Tongue (tissue), 2 donors: ENCODE results near the gene MRPL41. TPM values are rescaled to one million over a fixed set of nuclear protein-coding genes. Genes with fewer than 3 reads are reported as not detected.
"Not testable (repeated sequence)": the region's sequence is repeated elsewhere in the genome, so short reads cannot be mapped to it uniquely, and the experiment has no call there.

Experiments used
- DNase-seq: peaks from one replicate; pipeline ENCODE4 v3.0.0-alpha.2; 2015
- total RNA-seq: library from RNA; depleted of rRNA; stranded (reverse); fragments of >200 nt; gene quantifications from one replicate; pipeline ENCODE4 v1.2.3, GENCODE V29; 2014

MRPL41 gene
- 29.1 TPM for total RNA-seq

GRCh38 chr9:137551264-137552021 lies at the start of gene MRPL41:
Gene MRPL41, plus strand, starts transcription at chr9:137551879. Its CDS starts 203 bp downstream, at chr9:137552082.
- peak; percentile 96 for DNase-seq

GRCh38 chr9:137502008-137502911 lies 49.4 kb upstream of the MRPL41 start:
- DNase-seq, result no peak

DNA sequence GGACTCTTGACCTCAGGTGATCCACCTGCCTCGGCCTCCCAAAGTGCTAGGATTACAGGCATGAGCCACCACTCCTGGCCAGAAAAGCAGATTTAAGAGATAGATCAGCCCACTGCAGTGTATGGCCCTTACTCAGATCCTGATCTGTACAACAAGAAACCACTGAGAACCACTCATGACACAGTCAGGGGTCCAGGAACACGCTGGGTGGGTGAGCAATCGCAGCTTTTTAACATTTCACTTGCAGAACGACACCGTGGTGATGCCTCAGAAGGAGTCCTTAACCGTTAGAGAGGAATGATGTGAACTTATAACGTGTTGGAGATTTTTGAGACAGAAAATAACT lies 47.3 kb upstream of the MRPL41 start:
- no peak for DNase-seq

DNA sequence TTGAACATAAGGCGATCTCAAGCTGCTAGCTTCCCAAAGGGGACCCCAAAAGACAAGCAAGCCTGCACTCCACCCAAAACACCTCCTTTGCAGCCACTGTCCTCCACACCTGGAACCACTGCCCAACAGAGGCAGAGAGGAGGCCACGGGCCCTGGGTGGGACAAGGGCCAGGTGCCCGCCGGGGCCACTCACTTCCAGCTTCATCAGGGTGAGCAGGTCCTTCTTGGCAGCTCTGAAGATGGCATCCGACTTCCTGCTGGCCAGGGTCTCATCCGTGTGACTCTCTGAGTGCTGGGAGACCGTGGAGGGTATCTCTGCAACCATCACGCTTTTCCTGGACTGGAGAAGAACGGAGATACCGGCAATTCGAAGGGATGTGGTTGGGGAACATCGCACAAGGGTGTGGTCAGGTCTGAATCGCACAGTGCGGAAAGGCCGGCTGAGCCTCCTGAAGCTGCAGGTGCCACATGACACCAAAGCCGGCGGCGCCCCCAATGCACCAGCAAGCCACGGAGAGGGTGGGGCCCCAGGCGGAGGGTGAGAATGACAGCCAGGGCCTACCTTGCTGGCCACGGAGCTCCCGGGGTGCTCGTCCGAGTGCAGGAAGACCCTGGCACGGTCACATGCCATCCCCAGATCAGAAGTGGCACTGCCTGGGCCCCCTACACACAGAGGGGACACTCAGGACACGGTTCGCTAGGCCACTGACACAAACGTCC lies 46.1 kb upstream of the MRPL41 start:
- DNase-seq, result no peak

DNA sequence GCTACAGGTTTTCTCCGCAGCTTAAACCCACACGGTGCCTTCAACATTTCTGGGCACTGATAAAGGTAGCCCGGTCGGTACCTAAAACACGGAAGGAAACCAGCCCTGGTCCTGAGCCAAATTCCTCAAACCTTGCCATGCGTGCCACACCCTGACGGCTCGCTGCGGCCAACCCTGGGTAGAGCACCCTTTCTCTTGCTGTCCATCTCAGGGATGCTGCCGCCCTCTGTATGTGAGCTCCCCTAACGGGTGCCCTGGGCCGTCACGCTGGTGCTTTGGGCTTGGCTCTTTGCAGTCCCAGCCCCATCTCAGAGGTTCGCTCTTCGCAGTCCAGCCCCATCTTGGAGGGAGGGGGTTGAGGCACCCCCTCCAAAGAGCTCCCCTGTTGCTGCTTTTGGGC lies 45.4 kb upstream of the MRPL41 start:
- DNase-seq, result no peak

DNA sequence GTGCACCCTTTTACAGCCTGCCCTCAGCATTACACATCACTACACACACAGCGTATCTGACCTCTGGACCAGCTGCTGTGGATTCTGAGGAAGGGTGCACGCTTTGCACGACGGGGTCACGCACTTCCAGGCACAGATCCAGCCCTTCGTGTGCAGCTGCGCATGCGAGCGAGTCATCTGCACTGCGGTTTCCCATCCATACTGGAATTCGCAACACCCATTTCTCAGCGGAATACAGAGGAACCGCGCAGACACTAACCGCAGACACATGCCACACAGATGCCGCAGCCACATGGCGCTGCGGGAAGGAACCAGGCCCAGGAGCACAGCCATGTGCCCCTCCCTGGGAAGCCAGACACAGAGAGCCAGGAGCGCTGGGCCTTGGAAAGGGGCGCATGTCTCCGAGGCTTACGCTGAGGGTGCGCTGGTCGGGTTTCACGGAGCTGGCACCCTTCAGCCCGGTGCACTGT lies 44.9 kb upstream of the MRPL41 start:
- no peak for DNase-seq

DNA sequence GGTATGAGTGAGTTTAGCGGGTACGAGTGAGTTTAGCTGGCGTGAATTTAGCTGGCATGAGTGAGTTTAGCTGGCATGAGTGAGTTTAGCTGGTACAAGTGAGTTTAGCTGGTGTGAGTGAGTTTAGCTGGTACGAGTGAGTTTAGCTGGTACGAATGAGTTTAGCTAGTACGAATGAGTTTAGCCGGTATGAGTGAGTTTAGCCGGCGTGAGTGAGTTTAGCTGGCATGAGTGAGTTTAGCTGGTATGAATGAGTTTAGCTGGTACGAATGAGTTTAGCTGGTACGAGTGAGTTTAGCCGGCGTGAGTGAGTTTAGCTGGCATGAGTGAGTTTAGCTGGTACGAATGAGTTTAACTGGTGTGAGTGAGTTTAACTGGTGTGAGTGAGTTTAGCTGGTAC lies 42.5 kb upstream of the MRPL41 start:
- no peak for DNase-seq

GRCh38 chr9:137511126-137511525 lies 40.6 kb upstream of the MRPL41 start:
- DNase-seq, result not testable (repeated sequence)

GRCh38 chr9:137511758-137512463 lies 39.8 kb upstream of the MRPL41 start:
- DNase-seq, result no peak

GRCh38 chr9:137513136-137513535 lies 38.5 kb upstream of the MRPL41 start:
- DNase-seq, result not testable (repeated sequence)

- DNase-seq, result not testable (repeated sequence)
These were observed 37.7 kb upstream of the MRPL41 start for GRCh38 chr9:137513801-137514570.

DNA sequence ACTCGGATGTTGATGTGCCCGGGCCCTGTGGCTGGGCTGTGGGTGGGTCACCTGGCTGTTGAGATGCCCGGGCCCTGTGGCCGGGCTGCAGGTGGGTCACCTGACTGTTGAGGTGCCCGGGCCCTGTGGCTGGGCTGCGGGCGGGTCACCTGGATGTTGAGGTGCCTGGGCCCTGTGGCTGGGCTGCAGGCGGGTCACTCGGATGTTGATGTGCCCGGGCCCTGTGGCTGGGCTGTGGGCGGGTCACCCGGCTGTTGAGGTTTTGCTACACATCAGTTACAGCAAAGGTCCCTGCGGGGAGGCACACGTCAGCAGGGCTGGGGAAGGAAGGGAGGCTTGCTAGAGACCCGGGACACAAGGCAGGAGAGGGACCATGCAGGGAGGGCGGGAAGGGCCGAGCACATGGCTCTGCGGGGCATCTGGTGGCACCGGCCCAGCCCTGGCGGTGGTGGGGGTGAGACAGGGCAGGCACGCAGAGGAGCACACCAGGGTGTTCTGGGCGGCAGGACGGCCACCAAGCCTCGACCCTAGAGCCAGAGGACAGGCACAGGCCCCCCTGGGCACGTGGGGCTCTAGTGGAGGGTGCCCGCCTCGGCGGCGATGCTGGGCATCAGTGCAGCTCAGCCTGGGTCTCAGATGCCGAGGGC lies 36.9 kb upstream of the MRPL41 start:
- no peak for DNase-seq

DNA sequence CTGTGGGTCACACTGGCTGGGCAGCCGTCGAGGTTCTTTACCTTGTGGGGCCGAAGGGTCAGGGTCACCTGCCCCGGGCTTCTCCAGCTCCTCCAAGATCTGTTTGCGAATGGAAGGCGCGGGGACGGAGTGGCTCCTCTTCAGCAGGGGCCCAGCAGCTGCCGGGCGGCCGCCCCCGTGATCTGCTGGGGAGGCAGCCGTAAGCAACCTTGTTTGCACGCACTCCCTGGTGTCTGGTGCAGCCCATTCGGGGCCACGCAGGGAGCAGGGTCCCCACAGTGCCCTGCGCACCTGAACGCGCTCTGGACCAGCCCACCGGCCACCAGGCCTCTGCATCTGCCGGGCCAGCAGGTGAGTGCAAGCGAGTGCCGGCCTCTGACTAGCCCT lies 36.3 kb upstream of the MRPL41 start:
- DNase-seq, result no peak

GRCh38 chr9:137516144-137516917 lies 35.3 kb upstream of the MRPL41 start:
- DNase-seq, result no peak

DNA sequence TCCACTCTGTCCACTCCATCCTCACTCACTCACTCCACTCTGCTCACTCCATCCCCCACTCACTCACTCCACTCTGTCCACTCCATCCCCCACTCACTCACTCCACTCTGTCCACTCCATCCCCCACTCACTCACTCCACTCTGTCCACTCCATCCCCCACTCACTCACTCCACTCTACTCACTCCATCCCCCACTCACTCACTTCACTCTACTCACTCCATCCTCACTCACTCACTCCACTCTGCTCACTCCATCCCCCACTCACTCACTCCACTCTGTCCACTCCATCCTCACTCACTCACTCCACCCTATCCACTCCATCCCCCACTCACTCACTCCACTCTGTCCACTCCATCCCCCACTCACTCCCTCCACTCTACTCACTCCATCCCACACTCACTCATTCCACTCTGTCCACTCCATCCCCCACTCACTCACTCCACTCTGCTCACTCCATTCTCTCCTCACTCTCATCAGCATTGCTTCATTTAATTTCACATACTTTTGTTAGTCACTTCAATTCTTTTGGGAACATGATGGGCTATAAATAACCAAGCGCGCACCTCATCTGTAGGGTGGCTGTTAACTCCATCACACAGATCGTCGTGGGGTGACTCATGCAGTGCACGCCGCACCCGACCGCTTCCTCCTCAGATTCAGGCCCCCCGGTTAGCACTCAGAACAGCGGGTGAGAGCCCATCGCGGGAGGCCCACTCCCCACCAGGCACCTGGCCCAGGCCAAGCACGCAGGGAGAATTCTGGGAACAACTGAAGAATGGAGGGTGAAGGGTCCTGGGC lies 32.8 kb upstream of the MRPL41 start:
- DNase-seq, result not testable (repeated sequence)

DNA sequence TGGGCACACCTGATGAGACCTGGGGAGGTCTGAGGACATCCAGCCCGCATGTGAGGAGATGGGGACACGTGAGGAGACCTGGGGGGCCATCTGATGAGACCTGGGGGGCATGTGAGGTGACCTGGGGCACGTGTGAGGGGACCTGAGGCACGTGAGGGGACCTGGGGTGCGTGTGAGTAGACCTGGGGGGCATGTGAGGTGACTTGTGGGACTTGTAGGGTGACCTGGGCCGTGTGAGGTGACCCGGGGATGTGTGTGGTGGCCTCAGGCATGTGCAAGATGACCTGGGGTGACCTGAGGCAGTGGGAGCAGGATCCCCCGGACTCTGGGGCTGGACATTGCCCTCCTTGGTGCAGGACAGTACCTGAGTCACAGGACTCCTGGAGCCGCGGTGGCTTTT lies 32.1 kb upstream of the MRPL41 start:
- DNase-seq, result no peak

GRCh38 chr9:137520614-137521404 lies 30.9 kb upstream of the MRPL41 start:
- DNase-seq, result no peak

- DNase-seq, result peak; percentile 82
These were observed 30.2 kb upstream of the MRPL41 start for GRCh38 chr9:137521405-137521985.
